DOHH2 (cell line): Measurements from ENCODE around the gene EHD3.

Experiments
- H3F3A ChIP-seq: fragments of 200-600 bp; sonication (generic), shearing (Covaris generic); 2 replicates; pipeline ENCODE4 v1.6.0; 2016; ENCODE audit warnings: antibody characterized with exemption, mild to moderate bottlenecking; ENCODE audit not compliant: control insufficient read depth, insufficient read depth
- H3K27ac ChIP-seq: fragments of 200-600 bp; sonication (generic); 2 replicates; pipeline ENCODE4 v1.5.1; 2014; ENCODE audit warnings: low read depth, mild to moderate bottlenecking, low read length, moderate library complexity
- H3K27me3 ChIP-seq: fragments of 200-600 bp; sonication (generic); 2 replicates; pipeline ENCODE4 v1.6.1; 2014; ENCODE audit warnings: mild to moderate bottlenecking, low read length, mixed read lengths; ENCODE audit not compliant: control insufficient read depth
- H3K36me3 ChIP-seq: fragments of 200-600 bp; sonication (generic); 2 replicates; pipeline ENCODE4 v1.6.1; 2014; ENCODE audit warnings: mild to moderate bottlenecking, low read length, moderate library complexity, mixed read lengths; ENCODE audit not compliant: control insufficient read depth
- H3K4me1 ChIP-seq: fragments of 200-600 bp; sonication (generic); 2 replicates; pipeline ENCODE4 v1.6.1; 2014; ENCODE audit warnings: mild to moderate bottlenecking, low read length, mixed read lengths; ENCODE audit not compliant: control insufficient read depth
- H3K4me2 ChIP-seq: fragments of 200-600 bp; sonication (generic); 2 replicates; pipeline ENCODE4 v1.6.0; 2014; ENCODE audit warnings: mild to moderate bottlenecking, low read length, moderate library complexity
- H3K4me3 ChIP-seq: fragments of 200-600 bp; sonication (generic); 2 replicates; pipeline ENCODE4 v1.5.1; 2014; ENCODE audit warnings: mild to moderate bottlenecking, low read length, mixed read lengths
- H3K79me2 ChIP-seq: fragments of 200-600 bp; sonication (generic); 2 replicates; pipeline ENCODE4 v1.6.1; 2014; ENCODE audit warnings: mild to moderate bottlenecking, low read length, mixed read lengths; ENCODE audit not compliant: control insufficient read depth
- H3K9me2 ChIP-seq: fragments of 200-600 bp; sonication (generic); replicated peaks from 2 replicates; pipeline ENCODE4 v1.6.1; 2014; ENCODE audit warnings: mild to moderate bottlenecking, low read length, mixed read lengths; ENCODE audit not compliant: control insufficient read depth
- H3K9me3 ChIP-seq: fragments of 200-600 bp; sonication (generic); 2 replicates; pipeline ENCODE4 v1.6.1; 2014; ENCODE audit warnings: antibody characterized with exemption, low read length, mixed read lengths; ENCODE audit not compliant: control insufficient read depth, insufficient read depth
- H4K20me1 ChIP-seq: fragments of 200-600 bp; sonication (generic); 2 replicates; pipeline ENCODE4 v1.6.0; 2014; ENCODE audit warnings: low read depth, mild to moderate bottlenecking, antibody characterized with exemption, low read length, moderate library complexity; ENCODE audit not compliant: control insufficient read depth, insufficient read depth
- EZH2phosphoT487 ChIP-seq: fragments of 200-600 bp; sonication (generic); IDR thresholded peaks from 2 replicates; pipeline ENCODE4 v1.6.1; 2017; ENCODE audit warnings: borderline replicate concordance, mild to moderate bottlenecking, antibody characterized with exemption, low read length, moderate library complexity, mixed read lengths
- TF ChIP-seq, protein P1 (sequence below): fragments of 200-600 bp; sonication (generic); IDR thresholded peaks from one replicate; pipeline ENCODE4 v1.5.1; 2014; ENCODE audit warnings: antibody characterized with exemption, mild to moderate bottlenecking, low read depth, low read length; ENCODE audit not compliant: poor library complexity, severe bottlenecking

The EHD3 gene

DNA sequence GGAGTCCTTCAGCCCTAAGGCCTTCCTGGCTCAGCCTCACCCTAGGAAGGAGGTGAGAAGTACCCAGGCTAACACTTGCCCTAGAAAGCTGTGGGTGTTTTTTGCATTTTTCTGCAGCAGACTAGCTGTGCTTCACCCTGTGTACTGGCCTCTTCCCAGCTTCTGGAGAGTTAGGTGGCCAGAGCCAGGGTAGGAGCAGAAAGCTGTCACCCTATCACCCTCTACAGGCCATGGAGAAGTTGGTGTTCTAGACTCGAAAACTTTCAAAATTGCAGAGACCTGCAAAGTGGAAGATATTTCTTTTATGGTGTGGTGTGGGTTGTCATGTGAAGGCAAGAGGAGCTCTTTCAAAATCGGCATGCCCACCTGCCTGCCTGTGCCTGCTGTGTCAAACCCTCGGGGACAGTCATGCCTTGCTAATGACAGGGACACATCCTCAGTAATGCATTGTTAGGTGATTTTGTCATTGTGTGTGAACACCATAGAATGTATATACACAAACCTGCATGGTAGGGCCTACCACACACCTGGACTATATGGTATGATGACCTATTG, 29.8 kb downstream of the EHD3 start:
- no peak overlapping the region for H3K4me2 ChIP-seq
- no peaks in the 10 kb centered on the region for H3K79me2 ChIP-seq
- no peak overlapping the region for H3K27ac ChIP-seq
- H3K4me1 ChIP-seq, result no peaks in the 10 kb centered on the region; the same call in 1 of the 2 replicates
- no peaks in the 10 kb centered on the region for H3K27me3 ChIP-seq
- no peaks in the 10 kb centered on the region for H3K9me2 ChIP-seq
- H3K36me3 ChIP-seq, result no peaks in the 10 kb centered on the region
- TF ChIP-seq, protein P1, sequence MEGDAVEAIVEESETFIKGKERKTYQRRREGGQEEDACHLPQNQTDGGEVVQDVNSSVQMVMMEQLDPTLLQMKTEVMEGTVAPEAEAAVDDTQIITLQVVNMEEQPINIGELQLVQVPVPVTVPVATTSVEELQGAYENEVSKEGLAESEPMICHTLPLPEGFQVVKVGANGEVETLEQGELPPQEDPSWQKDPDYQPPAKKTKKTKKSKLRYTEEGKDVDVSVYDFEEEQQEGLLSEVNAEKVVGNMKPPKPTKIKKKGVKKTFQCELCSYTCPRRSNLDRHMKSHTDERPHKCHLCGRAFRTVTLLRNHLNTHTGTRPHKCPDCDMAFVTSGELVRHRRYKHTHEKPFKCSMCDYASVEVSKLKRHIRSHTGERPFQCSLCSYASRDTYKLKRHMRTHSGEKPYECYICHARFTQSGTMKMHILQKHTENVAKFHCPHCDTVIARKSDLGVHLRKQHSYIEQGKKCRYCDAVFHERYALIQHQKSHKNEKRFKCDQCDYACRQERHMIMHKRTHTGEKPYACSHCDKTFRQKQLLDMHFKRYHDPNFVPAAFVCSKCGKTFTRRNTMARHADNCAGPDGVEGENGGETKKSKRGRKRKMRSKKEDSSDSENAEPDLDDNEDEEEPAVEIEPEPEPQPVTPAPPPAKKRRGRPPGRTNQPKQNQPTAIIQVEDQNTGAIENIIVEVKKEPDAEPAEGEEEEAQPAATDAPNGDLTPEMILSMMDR, result no peak
- no peak for TF ChIP-seq EZH2phosphoT487
- no peaks in the 10 kb centered on the region for H3K9me3 ChIP-seq
- no peaks in the 10 kb centered on the region for H4K20me1 ChIP-seq
- H3F3A ChIP-seq, result no peaks in the 10 kb centered on the region
- no peak overlapping the region for H3K4me3 ChIP-seq

DNA sequence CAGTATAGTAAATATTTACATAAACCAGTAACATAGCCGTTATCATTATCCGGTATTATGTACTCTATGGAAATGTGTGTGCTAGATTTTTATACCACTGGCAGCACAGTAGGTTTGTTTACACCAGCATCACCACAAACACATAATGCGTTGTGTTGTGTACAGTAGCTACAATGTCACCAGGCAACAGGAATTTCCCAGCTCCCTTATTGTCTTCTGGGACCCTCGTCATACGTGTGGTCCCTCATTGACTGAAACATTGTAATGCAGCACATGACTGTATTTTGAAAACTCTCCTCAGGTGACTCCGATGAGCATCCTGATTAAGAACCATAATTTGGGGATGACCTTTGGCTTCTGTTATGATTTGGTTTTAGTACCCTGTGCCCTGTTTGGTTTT, 31.3 kb downstream of the EHD3 start:
- Histone ChIP-seq H3K79me2 (no peaks in the 10 kb centered on the region), H3K4me1 (no peaks in the 10 kb centered on the region), H3K9me2 (no peaks in the 10 kb centered on the region), H3K27me3 (no peaks in the 10 kb centered on the region), H3K9me3 (no peaks in the 10 kb centered on the region), H3K27ac (no peak overlapping the region), H3K4me2 (no peak overlapping the region), H3K4me3 (no peak overlapping the region), H4K20me1 (no peaks in the 10 kb centered on the region), H3K36me3 (no peaks in the 10 kb centered on the region), H3F3A (no peaks in the 10 kb centered on the region)
- TF ChIP-seq, protein P1, result no peak
- TF ChIP-seq EZH2phosphoT487, result no peak

DNA sequence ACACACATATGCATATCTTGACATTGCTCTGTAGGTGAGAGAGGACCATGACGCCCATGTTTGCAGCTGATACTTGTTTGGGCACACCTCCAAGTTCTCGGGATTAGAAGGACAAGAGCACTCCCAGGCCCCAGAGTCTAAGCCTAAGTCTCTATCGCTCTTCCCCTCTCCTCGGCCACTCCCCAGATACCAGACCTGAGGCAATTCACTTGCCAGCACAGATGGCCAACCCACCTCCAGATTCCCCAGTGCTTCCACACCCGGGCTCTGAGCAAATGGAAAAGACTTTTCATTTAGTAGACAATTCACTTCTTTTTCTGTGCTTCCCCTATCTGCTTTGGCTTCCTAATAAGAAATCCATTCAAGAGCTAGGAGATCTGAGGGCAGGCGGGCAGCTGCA, 32.9 kb downstream of the EHD3 start:
- no peak for TF ChIP-seq EZH2phosphoT487
- TF ChIP-seq, protein P1, result no peak
- Histone ChIP-seq H3K27ac (no peak overlapping the region), H3K27me3 (no peaks in the 10 kb centered on the region), H3K4me3 (no peak overlapping the region), H3K9me3 (no peaks in the 10 kb centered on the region), H3K79me2 (no peaks in the 10 kb centered on the region), H3K4me2 (no peak overlapping the region), H3K4me1 (no peaks in the 10 kb centered on the region), H3K9me2 (no peaks in the 10 kb centered on the region), H3K36me3 (no peaks in the 10 kb centered on the region), H4K20me1 (no peaks in the 10 kb centered on the region), H3F3A (no peaks in the 10 kb centered on the region)
